H1 (cell line): ENCODE results near the gene SLC16A5. TPM values are rescaled to one million over a fixed set of nuclear protein-coding genes. Genes with fewer than 3 reads are reported as not detected.

Experiments
- CTCF ChIA-PET: fragments of 300-600 bp; sonication (Branson Sonifier 250); formaldehyde crosslinking; loops from one replicate; lab custom pipeline; 2021; ENCODE audit not compliant: partially characterized antibody; lab: Charles Lee
- POLR2A ChIA-PET: fragments of 300-600 bp; sonication (Branson Sonifier 250); formaldehyde crosslinking; loops from one replicate; lab custom pipeline; 2021; ENCODE audit warnings: inconsistent platforms; ENCODE audit not compliant: partially characterized antibody; lab: Charles Lee
- DNase-seq, 2 experiments: peaks; one replicate each; pipeline versions ENCODE4 v3.0.0 to v3.0.0-alpha.2; 2010 to 2022; ENCODE audit warnings: low spot score in 2 of 2, low read depth in 1 of 2, mixed read lengths in 1 of 2
- FAIRE-seq: peaks from 2 replicates; lab custom pipeline; 2011; peaks lifted over from hg19 to GRCh38; lab: Jason Lieb, UNC
- H2AFZ ChIP-seq: 2 replicates; pipeline ENCODE4 v1.8.1; 2012; ENCODE audit warnings: low read length, inconsistent platforms
- H2AK5ac ChIP-seq: 2 replicates; pipeline ENCODE4 v1.6.1; 2013; ENCODE audit warnings: low read depth, low read length
- H2BK120ac ChIP-seq: replicated peaks from 2 replicates; pipeline ENCODE3; 2013; ENCODE audit warnings: low read depth, low read length, inconsistent platforms
- H2BK12ac ChIP-seq: 2 replicates; pipeline ENCODE4 v1.6.1; 2013; ENCODE audit warnings: low read depth, low read length
- H2BK15ac ChIP-seq: 2 replicates; pipeline ENCODE4 v1.6.1; 2013; ENCODE audit warnings: low read length
- H2BK20ac ChIP-seq: 2 replicates; pipeline ENCODE4 v1.6.1; 2013; ENCODE audit warnings: low read length
- H2BK5ac ChIP-seq: 2 replicates; pipeline ENCODE4 v1.6.1; 2013; ENCODE audit warnings: low read depth, low read length
- H3K14ac ChIP-seq: 2 replicates; pipeline ENCODE4 v1.6.1; 2013; ENCODE audit warnings: inconsistent platforms; ENCODE audit not compliant: insufficient read length
- H3K18ac ChIP-seq: 2 replicates; pipeline ENCODE4 v1.6.1; 2013; ENCODE audit warnings: low read length; ENCODE audit errors: extremely low read depth
- H3K23ac ChIP-seq: 2 replicates; pipeline ENCODE4 v1.6.1; 2013; ENCODE audit warnings: inconsistent platforms; ENCODE audit not compliant: insufficient read length
- H3K23me2 ChIP-seq: 2 replicates; pipeline ENCODE4 v1.6.1; 2013; ENCODE audit warnings: low read depth, low read length
- H3K27ac ChIP-seq: 2 replicates; pipeline ENCODE4 v1.6.1; 2011; ENCODE audit warnings: low read depth, low read length, inconsistent platforms
- H3K27me3 ChIP-seq, 4 experiments: replicated peaks in 1 of 4; 1 replicate in 1 of 4; 2 replicates in 3 of 4; pipeline versions ENCODE4 v1.6.1 to v1.8.1; 2011 to 2013; ENCODE audit warnings: low read length in 3 of 4, mild to moderate bottlenecking in 3 of 4, inconsistent platforms in 2 of 4, mixed read lengths in 2 of 4, moderate library complexity in 1 of 4; ENCODE audit not compliant: control insufficient read depth in 3 of 4, insufficient read depth in 3 of 4; ENCODE audit errors: extremely low read depth in 1 of 4
- H3K36me3 ChIP-seq, 4 experiments: 2 replicates each; pipeline versions ENCODE4 v1.6.1 to v1.8.1; 2011 to 2013; ENCODE audit warnings: mild to moderate bottlenecking in 4 of 4, low read length in 3 of 4, moderate library complexity in 2 of 4, control low read depth in 1 of 4, inconsistent platforms in 1 of 4; ENCODE audit not compliant: insufficient read depth in 4 of 4, control insufficient read depth in 2 of 4
- H3K4ac ChIP-seq: replicated peaks from 2 replicates; pipeline ENCODE3; 2013; ENCODE audit warnings: low read length, low read depth, mixed read lengths, inconsistent platforms; ENCODE audit not compliant: insufficient read length
- H3K4me1 ChIP-seq, 4 experiments: replicated peaks in 1 of 4; 1 replicate in 1 of 4; 2 replicates in 3 of 4; pipeline versions ENCODE4 v1.6.1 to v1.8.1; 2011 to 2013; ENCODE audit warnings: low read length in 3 of 4, inconsistent platforms in 2 of 4, mixed read lengths in 1 of 4; ENCODE audit not compliant: insufficient read depth in 4 of 4, control insufficient read depth in 3 of 4
- H3K4me2 ChIP-seq, 2 experiments: 2 replicates each; pipeline versions ENCODE4 v1.6.1 to v1.8.1; 2011 to 2013; ENCODE audit warnings: low read depth in 2 of 2, low read length in 2 of 2, control low read depth in 1 of 2, inconsistent platforms in 1 of 2, mild to moderate bottlenecking in 1 of 2; ENCODE audit not compliant: insufficient read depth in 1 of 2
- H3K4me3 ChIP-seq, 4 experiments: fragments of 200-600, 300-600 bp in 1 of 4; sonication (generic), shearing (Covaris generic), sonication (Bioruptor Twin) in 1 of 4; 2 replicates each; pipeline versions ENCODE4 v1.5.1 to v1.8.1; 2011 to 2016; ENCODE audit warnings: low read length in 4 of 4, low read depth in 3 of 4, control low read depth in 2 of 4, inconsistent platforms in 2 of 4, mild to moderate bottlenecking in 2 of 4, mixed read lengths in 1 of 4, moderate library complexity in 1 of 4; ENCODE audit not compliant: insufficient read depth in 2 of 4; ENCODE audit errors: extremely low read depth in 1 of 4
- H3K56ac ChIP-seq: replicated peaks from 2 replicates; pipeline ENCODE3; 2013; ENCODE audit warnings: low read depth, mild to moderate bottlenecking, mixed read lengths, low read length, inconsistent platforms; ENCODE audit not compliant: insufficient read length
- H3K79me1 ChIP-seq: 2 replicates; pipeline ENCODE4 v1.6.1; 2013; ENCODE audit warnings: low read depth, low read length, control low read depth
- H3K79me2 ChIP-seq, 2 experiments: 2 replicates each; pipeline versions ENCODE4 v1.6.1 to v1.8.1; 2012 to 2013; ENCODE audit warnings: low read length in 2 of 2, mild to moderate bottlenecking in 2 of 2, inconsistent platforms in 1 of 2; ENCODE audit not compliant: insufficient read depth in 2 of 2, control insufficient read depth in 1 of 2
- H3K9ac ChIP-seq, 4 experiments: replicated peaks in 1 of 4; 1 replicate in 1 of 4; 2 replicates in 3 of 4; pipeline versions ENCODE4 v1.6.1 to v1.8.1; 2011 to 2013; ENCODE audit warnings: low read depth in 3 of 4, low read length in 3 of 4, control low read depth in 2 of 4, mild to moderate bottlenecking in 2 of 4, moderate library complexity in 2 of 4, inconsistent platforms in 1 of 4; ENCODE audit errors: extremely low read depth in 1 of 4
- H3K9me3 ChIP-seq, 2 experiments: 2 replicates each; pipeline versions ENCODE4 v1.6.1 to v1.8.1; 2012 to 2013; ENCODE audit warnings: mild to moderate bottlenecking in 2 of 2, moderate library complexity in 2 of 2, control low read depth in 1 of 2, inconsistent platforms in 1 of 2, low read depth in 1 of 2, low read length in 1 of 2, mixed read lengths in 1 of 2; ENCODE audit not compliant: insufficient read depth in 2 of 2
- H4K20me1 ChIP-seq, 2 experiments: replicated peaks in 1 of 2; 2 replicates each; pipeline versions ENCODE3 to v1.8.1; 2011 to 2013; ENCODE audit warnings: inconsistent platforms in 2 of 2, low read length in 2 of 2, mild to moderate bottlenecking in 1 of 2; ENCODE audit not compliant: insufficient read depth in 2 of 2, control insufficient read depth in 1 of 2
- H4K5ac ChIP-seq: 2 replicates; pipeline ENCODE4 v1.6.1; 2013; ENCODE audit warnings: low read length, low read depth, mixed read lengths, inconsistent platforms; ENCODE audit not compliant: insufficient read length
- H4K8ac ChIP-seq: 2 replicates; pipeline ENCODE4 v1.8.0; 2013; ENCODE audit warnings: mild to moderate bottlenecking, moderate library complexity, low read length, inconsistent platforms; ENCODE audit not compliant: insufficient read depth; ENCODE audit errors: extremely low read depth
- H4K91ac ChIP-seq: replicated peaks from 2 replicates; pipeline ENCODE3; 2013; ENCODE audit warnings: low read length, mixed read lengths, inconsistent platforms; ENCODE audit not compliant: insufficient read length
- BACH1 ChIP-seq: IDR thresholded peaks from 2 replicates; pipeline ENCODE4 v1.6.1; 2012; ENCODE audit warnings: low read length, improper control_type of control experiment
- EP300 ChIP-seq, 2 experiments: IDR thresholded peaks; 1 replicate in 1 of 2; 2 replicates in 1 of 2; pipeline ENCODE4 v1.6.1; 2011 to 2012; ENCODE audit warnings: low read depth in 2 of 2, low read length in 2 of 2, mild to moderate bottlenecking in 2 of 2, borderline replicate concordance in 1 of 2, inconsistent platforms in 1 of 2, moderate library complexity in 1 of 2
- POU5F1 ChIP-seq: IDR thresholded peaks from 2 replicates; pipeline ENCODE4 v1.6.1; 2011; ENCODE audit warnings: low read depth, mild to moderate bottlenecking, low read length, moderate library complexity
- RBBP5 ChIP-seq: IDR thresholded peaks from 2 replicates; pipeline ENCODE4 v1.7.1; 2012; ENCODE audit warnings: low read depth, mild to moderate bottlenecking, inconsistent platforms, low read length, moderate library complexity, borderline replicate concordance
- RXRA ChIP-seq: IDR thresholded peaks from 2 replicates; pipeline ENCODE4 v1.6.1; 2011; ENCODE audit warnings: low read depth, mild to moderate bottlenecking, low read length, moderate library complexity; ENCODE audit not compliant: insufficient read depth
- SIRT6 ChIP-seq: IDR thresholded peaks from one replicate; pipeline ENCODE4 v1.7.1; 2012; ENCODE audit warnings: low read length, inconsistent platforms
- SIX5 ChIP-seq: IDR thresholded peaks from 2 replicates; pipeline ENCODE4 v1.6.1; 2011; ENCODE audit warnings: mild to moderate bottlenecking, low read depth, low read length
- SP2 ChIP-seq: IDR thresholded peaks from 2 replicates; pipeline ENCODE4 v1.6.1; 2012; ENCODE audit warnings: mild to moderate bottlenecking, low read length, inconsistent platforms
- TAF7 ChIP-seq: optimal IDR thresholded peaks from 2 replicates; pipeline ENCODE3; 2011; ENCODE audit warnings: low read depth, mild to moderate bottlenecking, inconsistent platforms, low read length, moderate library complexity, borderline replicate concordance
- WGBS, 2 experiments: shearing (Covaris generic) in 1 of 2; methylation state at CpG; one replicate each; pipeline versions ENCODE4 v1.1.6 to v1.1.7; 2013 to 2015; ENCODE audit warnings: low lambda C conversion rate in 2 of 2, mixed read lengths in 2 of 2, inconsistent platforms in 1 of 2, low coverage in 1 of 2, missing lambda C conversion rate in 1 of 2; ENCODE audit not compliant: insufficient replicate concordance in 2 of 2, insufficient coverage in 1 of 2, insufficient read length in 1 of 2; ENCODE audit errors: extremely low coverage in 1 of 2, missing lambda C conversion rate in 1 of 2; 5-methylcytosine and 5-hydroxymethylcytosine counted together
- polyA plus RNA-seq, 7 experiments: library from polyadenylated mRNA; depleted of rRNA in 3 of 7; stranded (reverse) in 5 of 7; unstranded in 2 of 7; fragments of >200 nt in 5 of 7; fragments of 200-250 nt in 2 of 7; gene quantifications; 1 replicate in 5 of 7; 2 replicates in 1 of 7; 4 replicates in 1 of 7; pipeline versions ENCODE4 v1.2.1 to v1.2.3, GENCODE V29; 2011 to 2013; ENCODE audit warnings: missing spikeins in 2 of 7, mixed read lengths in 2 of 7
- total RNA-seq: library from RNA; stranded (reverse); fragmentation: NEBNext Ultra II Directional; extraction: Animal tissue kit (Norgen Biotek cat#: 25700); gene quantifications from 2 replicates; pipeline ENCODE4 v1.2.1, GENCODE V29; 2021

SLC16A5 gene
- total and polyA plus RNA-seq, 2 of the 8 experiments (the other 6 are each of a cell fraction or from before 2014, with no cell fraction given) = 17.1 to 34.7 TPM

- Histone ChIP-seq H2BK15ac (no peak overlapping the region), H3K27me3 (no peaks in the 10 kb centered on the region), H3K9ac (no peak overlapping the region), H3K27ac (no peak overlapping the region), H4K5ac (no peak overlapping the region), H3K36me3 (peaks cover 0 to 9% (median 4%) of the 10 kb centered on the region in 4 experiments; a peak in 5 of 8 replicates), H2BK12ac (no peak overlapping the region), H3K4ac (no peak overlapping the region), H3K23ac (no peak overlapping the region), H3K14ac (no peak overlapping the region), H4K91ac (no peak overlapping the region), H3K79me2 (no peaks in the 10 kb centered on the region), H3K9me3 (peaks cover 0 to 3% of the 10 kb centered on the region in 2 experiments; a peak in 2 of 4 replicates), H2BK120ac (no peak overlapping the region), H3K4me2 (no peak overlapping the region), H4K8ac (no peak overlapping the region), H2AFZ (no peak overlapping the region), H3K56ac (no peak overlapping the region), H4K20me1 (no peaks in the 10 kb centered on the region), H3K79me1 (no peaks in the 10 kb centered on the region; the same call in 1 of the 2 replicates), H2AK5ac (no peak overlapping the region), H3K4me3 (no peak overlapping the region), H2BK5ac (no peak overlapping the region), H3K4me1 (no peaks in the 10 kb centered on the region; a peak in 1 of 7 replicates), H3K18ac (no peak overlapping the region), H3K23me2 (no peaks in the 10 kb centered on the region), H2BK20ac (no peak overlapping the region)
- ChIA-PET CTCF (interaction anchor here (0.6 to 6.2 kb wide), 6 partner anchors 11 to 624 kb away, joined by 3 to 64 read pairs (median 4); no protein-coding TSS in a partner anchor), POLR2A (interaction anchor here (0.6 to 8.7 kb wide), 5 partner anchors 15 to 297 kb away, joined by 3 to 32 read pairs (median 4); partner anchors contain the start of gene SLC16A5)
- FAIRE-seq (no peak), DNase-seq (no peak)
- 90% methylated on average over 11 of the region's 12 CpGs; no CpG with 5 or more reads in 1 of the 2 experiments for WGBS, 2 experiments
- no peak for TF ChIP-seq RBBP5
- no peak for TF ChIP-seq SIRT6
- TF ChIP-seq RXRA = no peak
- no peak for TF ChIP-seq SIX5
- TF ChIP-seq BACH1 = no peak
- no peak for TF ChIP-seq TAF7
- TF ChIP-seq EP300 (IDR thresholded peaks at IDR 0.05; ENCODE audit: borderline replicate concordance in 1 of 2, low read depth in 2 of 2, low read length in 2 of 2) = no peak
- TF ChIP-seq SP2 = no peak
- TF ChIP-seq POU5F1 = no peak
These were observed 14.6 kb downstream of the SLC16A5 start for GRCh38 chr17:75102385-75102821.
